HepG2 (cell line): ENCODE data around the gene LPIN3. TPM values are rescaled to one million over a fixed set of nuclear protein-coding genes. Genes with fewer than 3 reads are reported as not detected.

ENCODE experiments used
- DBP ChIP-seq: sonication (generic); formaldehyde crosslinking; IDR thresholded peaks from 2 replicates; pipeline ENCODE4 v1.4.0; 2020; ENCODE audit warnings: missing genetic modification reagents; ENCODE audit errors: not compliant biosample characterization
- DMAP1 ChIP-seq: IDR thresholded peaks from 2 replicates; pipeline ENCODE4 v1.6.1; 2016
- FOXK2 ChIP-seq: fragments of 450-650 bp; IDR thresholded peaks from 2 replicates; pipeline ENCODE4 v1.6.1; 2016
- GTF2F1 ChIP-seq: fragments of 150-350 bp; IDR thresholded peaks from 2 replicates; pipeline ENCODE4 v1.6.1; 2014; ENCODE audit warnings: low read length
- IKZF4 ChIP-seq: sonication (generic); formaldehyde crosslinking; IDR thresholded peaks from 2 replicates; pipeline ENCODE4 v1.5.1; 2020; ENCODE audit warnings: borderline replicate concordance, mild to moderate bottlenecking, low read depth, missing genetic modification reagents; ENCODE audit errors: not compliant biosample characterization
- KLF15 ChIP-seq: sonication (generic); formaldehyde crosslinking; IDR thresholded peaks from 2 replicates; pipeline ENCODE4 v1.8.1; 2023; ENCODE audit warnings: borderline replicate concordance, mild to moderate bottlenecking, inconsistent platforms, missing genetic modification reagents, mixed read lengths
- SSRP1 ChIP-seq: IDR thresholded peaks from 2 replicates; pipeline ENCODE4 v1.6.1; 2016; ENCODE audit warnings: control low read depth
- TBL1XR1 ChIP-seq: fragments of 150-350 bp; IDR thresholded peaks from 2 replicates; pipeline ENCODE4 v1.6.1; 2014; ENCODE audit warnings: borderline replicate concordance, low read length; ENCODE audit not compliant: partially characterized antibody
- THYN1 ChIP-seq: sonication (generic); formaldehyde crosslinking; IDR thresholded peaks from 2 replicates; pipeline ENCODE4 v1.8.1; 2023; ENCODE audit warnings: low read depth, mild to moderate bottlenecking, moderate library complexity, missing genetic modification reagents, borderline replicate concordance
- TOE1 ChIP-seq: sonication (generic); formaldehyde crosslinking; IDR thresholded peaks from 2 replicates; pipeline ENCODE4 v1.4.0; 2020; ENCODE audit warnings: mild to moderate bottlenecking, missing genetic modification reagents
- ZBED4 ChIP-seq: sonication (generic); formaldehyde crosslinking; IDR thresholded peaks from 2 replicates; pipeline ENCODE4 v1.4.0; 2020; ENCODE audit warnings: missing genetic modification reagents, borderline replicate concordance
- ZBTB42 ChIP-seq: sonication (generic); formaldehyde crosslinking; IDR thresholded peaks from 2 replicates; pipeline ENCODE4 v1.5.0; 2020; ENCODE audit warnings: mild to moderate bottlenecking, missing genetic modification reagents
- ZNF124 ChIP-seq: sonication (generic); formaldehyde crosslinking; IDR thresholded peaks from 2 replicates; pipeline ENCODE4 v1.4.0; 2020; ENCODE audit warnings: missing genetic modification reagents
- ZNF232 ChIP-seq: sonication (generic); formaldehyde crosslinking; IDR thresholded peaks from 2 replicates; pipeline ENCODE4 v1.4.0; 2020; ENCODE audit warnings: missing genetic modification reagents, borderline replicate concordance
- ZNF367 ChIP-seq: sonication (generic); formaldehyde crosslinking; IDR thresholded peaks from 2 replicates; pipeline ENCODE4 v1.4.0; 2020; ENCODE audit warnings: missing genetic modification reagents, borderline replicate concordance
- ZNF503 ChIP-seq: sonication (generic); formaldehyde crosslinking; IDR thresholded peaks from 2 replicates; pipeline ENCODE4 v1.4.0; 2020; ENCODE audit warnings: missing genetic modification reagents
- ZNF616 ChIP-seq: sonication (generic); formaldehyde crosslinking; IDR thresholded peaks from 2 replicates; pipeline ENCODE4 v1.5.0; 2020; ENCODE audit warnings: low read depth, mild to moderate bottlenecking, missing genetic modification reagents
- ZNF672 ChIP-seq: sonication (generic); formaldehyde crosslinking; IDR thresholded peaks from 2 replicates; pipeline ENCODE4 v1.8.1; 2022; ENCODE audit warnings: missing genetic modification reagents
- ZSCAN5A ChIP-seq: sonication (generic); formaldehyde crosslinking; IDR thresholded peaks from 2 replicates; pipeline ENCODE4 v1.8.0; 2022; ENCODE audit warnings: mild to moderate bottlenecking, missing genetic modification reagents, borderline replicate concordance
- polyA plus RNA-seq, 8 experiments: library from polyadenylated mRNA; depleted of rRNA in 3 of 8; stranded (reverse) in 7 of 8; unstranded in 1 of 8; fragments of >200 nt; fragmentation: Illumina TruSeq in 4 of 8; extraction: Trizol in 4 of 8; gene quantifications; 2 replicates each; pipeline versions ENCODE4 v1.2.1 to v1.2.3, GENCODE V29; 2011 to 2016; ENCODE audit warnings: low read depth in 4 of 8, missing spikeins in 1 of 8, mixed read lengths in 1 of 8; ENCODE audit not compliant: insufficient read depth in 1 of 8
- total RNA-seq, 5 experiments: library from RNA; depleted of rRNA; stranded (reverse); fragments of >200 nt; fragmentation: Illumina TruSeq; extraction: Trizol; gene quantifications; 2 replicates each; pipeline ENCODE4 v1.2.3, GENCODE V29; 2016; ENCODE audit warnings: low read depth in 1 of 5

The LPIN3 gene
- total and polyA plus RNA-seq, 2 of the 13 experiments (the other 11 are each of a cell fraction or from before 2014, with no cell fraction given): 14.2 to 28.6 TPM

GRCh38 chr20:41329435-41330342 lies 10.9 kb upstream of the LPIN3 start (continued):
- TF ChIP-seq SSRP1 (0 out of 2 replicates have a peak, but pooled peaks have one; percentile 28), ZNF124 (CRISPR knock-in tag) (no peak), ZBED4 (no peak), DMAP1 (peak; percentile 83; the same call in 1 of the 2 replicates), ZNF672 (CRISPR knock-in tag) (no peak), TBL1XR1 (no peak), ZNF232 (CRISPR knock-in tag) (0 out of 2 replicates have a peak, but pooled peaks have one; percentile 47), KLF15 (0 out of 2 replicates have a peak, but pooled peaks have one; percentile 31), TOE1 (CRISPR knock-in tag) (no peak), ZNF616 (0 out of 2 replicates have a peak, but pooled peaks have one; percentile 49), DBP (no peak), ZNF503 (CRISPR knock-in tag) (no peak), FOXK2 (no peak), ZNF367 (CRISPR knock-in tag) (no peak), ZBTB42 (CRISPR knock-in tag) (no peak), THYN1 (CRISPR knock-in tag) (no peak), IKZF4 (CRISPR knock-in tag) (no peak), GTF2F1 (no peak), ZSCAN5A (no peak)
